G401 (cell line): Measurements from ENCODE around the gene MAN2C1. TPM values are rescaled to one million over a fixed set of nuclear protein-coding genes. Genes with fewer than 3 reads are reported as not detected.
A peak's percentile ranks its signal among the peaks of the same experiment; 100 is the strongest.
"Not testable (repeated sequence)": the region's sequence is repeated elsewhere in the genome, so short reads cannot be mapped to it uniquely, and the experiment has no call there.

ENCODE experiments used
- DNase-seq: peaks from one replicate; pipeline ENCODE4 v3.0.0-alpha.2; 2015; ENCODE audit warnings: low spot score
- in situ Hi-C: cut with HindIII; loops from 2 replicates; pipeline ENCODE4 v1.10.0; 2016; ENCODE audit warnings: low sequenced_read_pairs, mixed read lengths
- total RNA-seq: library from RNA; depleted of rRNA; stranded (reverse); fragments of >200 nt; shearing (Covaris generic); gene quantifications from 2 replicates; pipeline ENCODE4 v1.2.3, GENCODE V29; 2014; rRNA removed

The MAN2C1 gene
- total RNA-seq, result 59.1 and 69.2 TPM in 2 replicates

DNA sequence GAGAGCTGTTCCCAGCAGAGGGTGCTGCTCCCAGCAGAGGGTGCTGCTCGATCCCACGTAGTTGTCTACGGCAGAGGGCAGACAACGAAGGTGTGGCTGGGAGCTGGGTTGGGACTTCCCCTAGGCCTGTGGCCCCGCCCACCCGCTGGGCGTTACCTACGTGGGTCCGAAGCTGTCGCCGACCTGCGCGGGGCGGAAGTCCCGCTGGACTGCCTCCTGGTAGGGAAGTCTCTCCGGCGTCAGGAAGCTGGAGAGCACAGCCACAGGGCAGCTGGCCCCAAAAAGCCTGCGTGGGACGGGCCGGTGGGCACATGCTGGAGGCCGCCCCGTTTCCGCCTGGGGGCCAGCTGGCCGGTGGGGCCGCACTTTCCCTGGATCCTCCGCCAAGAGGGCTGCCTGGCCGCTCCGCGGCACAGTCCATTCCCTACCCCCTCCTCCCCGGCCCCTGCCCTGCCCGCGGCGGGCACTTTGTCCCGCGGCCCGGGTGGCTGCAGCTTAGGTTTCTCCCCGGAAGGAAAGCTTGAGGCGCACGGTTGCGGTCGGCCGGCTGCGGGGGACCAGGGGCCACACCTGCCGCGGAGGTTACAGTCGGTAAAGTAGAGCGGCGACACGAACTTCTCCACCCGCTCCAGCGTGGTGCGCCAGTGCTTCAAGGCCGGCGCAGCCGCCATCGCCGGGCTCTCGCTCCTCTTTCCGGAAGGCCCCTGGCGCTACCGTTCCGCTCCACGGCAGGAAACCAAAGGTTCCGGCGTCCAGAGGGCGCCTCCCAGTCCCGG is at the start of gene MAN2C1:
Gene MAN2C1 (minus strand): TSS at position 695 of the 776 bp plus-strand sequence. CDS start 24 bp downstream, at position 671.
- in situ Hi-C loops, result no loop called here

DNA sequence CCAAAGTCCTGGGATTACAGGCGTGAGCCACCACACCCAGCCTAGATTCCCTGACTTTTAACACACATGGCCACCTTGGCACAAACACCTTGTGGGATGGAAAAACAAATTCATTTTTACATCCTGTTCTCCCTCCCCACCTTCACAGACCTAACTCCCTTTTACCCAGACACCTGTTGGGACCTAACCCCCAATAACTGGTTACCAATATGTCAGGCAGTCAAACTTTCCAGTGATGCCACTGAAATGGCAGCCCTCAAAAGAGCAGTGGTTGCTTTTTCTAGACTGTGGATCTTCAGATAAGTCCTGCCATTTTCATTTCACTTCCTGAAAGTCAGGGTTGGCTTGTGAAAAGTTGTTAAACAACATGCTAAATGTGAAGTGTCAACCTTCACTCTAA is 48.2 kb upstream of the MAN2C1 start:
- in situ Hi-C loops, result no loop called here
- no peak for DNase-seq

More for the DNA sequence above, at the start of gene MAN2C1:
- peak; percentile 95 for DNase-seq

DNA sequence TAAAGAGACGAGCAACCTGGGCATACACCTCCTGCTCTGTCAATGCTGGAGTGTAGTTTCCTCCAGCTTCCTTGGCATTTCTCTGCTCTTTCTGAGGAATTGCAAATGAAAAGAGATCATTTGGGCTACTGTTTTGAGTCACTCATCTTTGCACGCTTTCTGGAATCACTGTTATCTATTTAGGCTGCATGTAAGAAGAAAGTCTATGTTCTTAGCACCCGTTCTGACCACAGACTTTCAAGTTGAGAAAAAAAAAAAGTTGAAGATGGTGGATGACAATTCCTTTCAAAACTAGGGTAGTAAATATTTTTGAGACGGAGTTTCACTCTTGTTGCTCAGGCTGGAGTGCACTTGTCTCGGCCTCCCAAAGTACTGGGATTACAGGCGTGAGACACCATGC is 41.8 kb upstream of the MAN2C1 start:
- no peak for DNase-seq
- in situ Hi-C loops, result no loop called here

DNA sequence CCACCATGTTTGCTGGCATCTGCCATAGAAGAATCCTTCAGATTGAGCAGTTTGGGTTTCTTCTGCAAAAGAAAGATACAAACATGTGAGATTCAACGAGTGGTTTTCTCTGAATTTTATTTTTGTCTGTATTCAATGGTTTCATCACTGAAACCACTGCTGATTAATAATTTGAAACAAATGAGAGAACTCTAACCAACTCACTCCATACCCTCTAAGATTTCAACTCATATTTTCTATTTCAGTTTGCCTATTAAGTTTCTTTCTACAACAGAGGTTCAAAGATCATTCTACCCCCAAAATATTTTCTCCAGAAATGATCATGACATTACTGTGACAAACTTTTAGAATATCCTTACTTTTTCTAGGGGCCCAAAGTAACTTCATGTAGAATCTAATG is 38.7 kb upstream of the MAN2C1 start:
- no peak for DNase-seq
- in situ Hi-C loops, result no loop called here

DNA sequence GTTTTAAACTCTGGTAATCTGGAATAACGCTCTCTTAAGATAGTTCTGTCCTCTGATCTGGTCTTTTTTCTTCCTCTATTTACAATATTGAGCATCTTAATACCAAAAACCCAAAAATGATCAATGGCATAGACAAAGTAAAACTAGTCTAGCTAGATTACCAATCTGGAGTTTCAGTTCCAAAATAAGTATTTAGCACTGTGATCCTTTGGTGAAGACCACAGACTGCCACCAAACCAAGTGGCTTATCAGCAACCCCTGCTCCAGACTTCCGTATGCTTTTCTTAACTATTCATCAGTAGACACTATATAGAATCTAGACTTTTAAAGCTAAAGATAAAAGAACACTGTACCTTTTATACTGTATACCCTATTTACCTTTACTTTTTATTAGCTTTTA is 35.5 kb upstream of the MAN2C1 start:
- no peak for DNase-seq
- in situ Hi-C loops, result no loop called here

DNA sequence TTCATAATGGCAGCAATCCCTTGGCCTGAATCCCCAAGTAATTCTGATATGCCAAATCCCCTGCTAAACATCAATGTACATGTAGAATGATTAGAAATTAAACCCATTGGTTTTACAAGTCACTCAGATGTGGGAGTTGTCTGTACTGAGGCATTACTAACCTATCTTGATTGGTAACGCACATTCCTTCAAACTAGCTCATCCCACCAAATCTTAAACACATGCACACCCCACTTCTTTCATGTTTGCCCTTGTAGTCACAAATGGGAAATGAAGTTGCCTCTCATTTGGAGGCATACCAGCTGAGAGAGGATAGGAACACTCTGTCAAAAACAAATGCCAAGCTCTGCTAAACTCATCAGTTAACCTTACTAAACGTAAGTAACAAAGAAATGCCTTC is 29.1 kb upstream of the MAN2C1 start:
- no peak for DNase-seq
- in situ Hi-C loops, result no loop called here

DNA sequence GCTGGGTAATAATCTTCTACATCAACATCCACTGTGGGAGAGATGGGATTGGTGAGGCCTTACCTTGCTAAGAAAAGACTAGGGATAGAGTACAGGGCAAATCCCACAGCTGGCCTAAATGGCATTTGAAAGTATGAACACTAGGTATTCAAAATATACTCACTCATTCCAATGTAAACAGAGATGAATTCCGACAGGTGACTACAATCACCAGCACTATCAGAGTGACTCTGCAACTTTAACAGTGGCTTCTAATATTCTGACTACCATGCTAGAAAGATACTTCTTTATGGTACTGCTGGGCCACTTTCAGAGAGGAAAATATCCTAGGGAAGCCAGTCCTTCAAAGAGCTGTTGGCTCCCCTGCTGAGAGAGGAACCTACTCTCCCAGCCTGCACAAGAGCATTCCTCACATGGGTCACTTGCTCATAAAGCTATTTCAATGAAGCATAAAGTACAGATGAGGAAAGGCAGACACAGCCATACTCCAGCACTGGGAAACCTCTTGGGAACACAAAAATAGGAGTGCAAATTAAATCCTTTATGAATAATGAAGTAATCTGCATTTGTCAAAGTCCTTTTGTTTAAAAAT is 21.5 kb upstream of the MAN2C1 start:
- in situ Hi-C loops, result no loop called here
- DNase-seq, result no peak

DNA sequence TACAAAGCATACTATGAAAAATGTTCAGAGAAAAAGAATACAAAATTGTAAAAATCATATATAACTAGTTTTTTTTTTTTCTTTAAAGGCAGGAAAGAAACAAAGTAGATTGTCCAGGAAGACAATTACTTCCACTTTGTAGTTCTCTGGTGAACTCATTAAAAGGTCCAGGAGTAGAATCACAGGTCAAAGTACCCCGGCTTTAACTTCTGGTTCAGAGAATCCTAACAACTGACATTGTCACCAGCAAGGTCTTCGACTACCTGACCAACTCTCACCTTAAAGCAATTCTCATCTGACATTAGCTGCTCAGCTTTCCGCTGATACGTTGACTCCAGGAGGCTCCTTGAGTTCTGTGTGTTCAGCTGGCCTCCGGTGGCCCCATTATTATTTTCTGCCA is 15.6 kb upstream of the MAN2C1 start:
- DNase-seq, in situ Hi-C loops: not testable (repeated sequence)

DNA sequence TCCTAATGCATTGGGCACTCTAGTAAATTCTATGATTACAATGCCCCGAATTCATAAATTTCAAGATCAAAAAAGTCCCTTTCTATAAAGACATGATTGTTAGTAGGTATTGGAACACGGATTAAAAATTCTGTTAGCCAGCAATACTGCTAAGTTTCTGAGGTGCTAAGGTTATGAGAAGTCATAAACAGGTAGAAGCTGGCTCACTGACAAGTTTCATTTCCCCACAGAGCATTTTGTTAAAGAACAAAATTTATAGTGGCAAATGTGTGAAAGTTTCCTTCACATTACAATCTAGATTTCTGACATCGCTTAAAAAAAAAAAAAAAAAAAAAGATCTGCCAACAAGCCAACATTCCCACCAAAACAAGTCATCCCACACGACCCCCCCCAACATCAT is 12.4 kb upstream of the MAN2C1 start:
- no peak for DNase-seq
- in situ Hi-C loops, result no loop called here

DNA sequence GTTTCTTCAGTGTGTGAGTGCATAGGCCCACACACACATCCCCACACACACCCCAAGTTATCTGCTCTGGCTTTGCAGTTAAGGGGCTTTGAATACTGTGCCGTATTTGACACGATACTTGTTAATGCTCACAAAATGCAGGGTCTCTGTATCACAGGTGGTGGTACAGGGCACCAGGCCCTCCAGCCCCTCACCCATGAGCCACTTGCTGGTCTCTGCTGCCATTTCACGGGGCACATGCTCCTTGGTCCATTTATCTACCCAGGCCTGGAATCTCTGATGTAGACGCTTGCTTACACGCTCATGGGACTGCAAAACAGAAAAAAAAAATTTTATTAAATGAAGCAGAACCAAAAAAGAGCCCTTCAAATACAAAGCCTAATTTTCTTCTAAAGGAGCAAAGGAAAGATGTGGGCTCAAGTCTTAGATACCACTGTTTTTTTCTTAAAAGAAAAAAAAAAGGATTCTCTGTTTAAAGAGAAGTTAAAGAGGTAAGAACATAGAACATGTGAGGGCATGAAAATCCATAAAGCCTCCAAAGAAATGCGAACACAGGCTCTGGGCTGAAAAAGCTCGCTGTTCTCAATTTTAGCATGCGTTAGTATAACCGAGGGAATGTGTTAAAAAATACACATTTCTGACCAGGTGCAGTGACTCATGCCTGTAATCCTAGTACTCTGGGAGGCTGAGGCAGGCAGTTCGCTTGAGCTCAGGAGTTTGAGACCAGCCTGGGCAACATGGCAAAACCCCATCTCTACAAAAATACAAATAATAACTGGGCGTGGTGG is 3.7 kb upstream of the MAN2C1 start:
- no peak for DNase-seq
- in situ Hi-C loops, result no loop called here

DNA sequence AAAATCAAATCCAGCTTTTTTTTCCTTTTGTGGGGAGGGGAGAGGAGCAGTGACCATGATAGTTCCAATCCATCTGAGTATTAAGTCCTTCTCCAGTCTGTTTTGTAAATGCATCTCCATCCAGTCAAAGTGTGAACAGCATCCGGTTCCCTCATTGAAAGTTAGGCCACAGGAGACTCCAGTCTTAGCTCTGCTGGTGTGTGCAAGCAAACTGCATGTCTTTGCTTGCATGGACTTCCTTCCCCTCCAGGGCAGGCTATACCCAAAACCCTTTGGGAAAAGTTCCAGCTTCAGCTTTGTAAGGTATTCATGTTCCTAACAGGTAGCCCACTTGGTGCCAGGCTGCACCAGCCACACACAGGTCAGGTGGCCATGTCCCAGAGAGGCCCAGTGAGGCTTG is 3.1 kb upstream of the MAN2C1 start:
- in situ Hi-C loops, result no loop called here
- DNase-seq, result no peak

DNA sequence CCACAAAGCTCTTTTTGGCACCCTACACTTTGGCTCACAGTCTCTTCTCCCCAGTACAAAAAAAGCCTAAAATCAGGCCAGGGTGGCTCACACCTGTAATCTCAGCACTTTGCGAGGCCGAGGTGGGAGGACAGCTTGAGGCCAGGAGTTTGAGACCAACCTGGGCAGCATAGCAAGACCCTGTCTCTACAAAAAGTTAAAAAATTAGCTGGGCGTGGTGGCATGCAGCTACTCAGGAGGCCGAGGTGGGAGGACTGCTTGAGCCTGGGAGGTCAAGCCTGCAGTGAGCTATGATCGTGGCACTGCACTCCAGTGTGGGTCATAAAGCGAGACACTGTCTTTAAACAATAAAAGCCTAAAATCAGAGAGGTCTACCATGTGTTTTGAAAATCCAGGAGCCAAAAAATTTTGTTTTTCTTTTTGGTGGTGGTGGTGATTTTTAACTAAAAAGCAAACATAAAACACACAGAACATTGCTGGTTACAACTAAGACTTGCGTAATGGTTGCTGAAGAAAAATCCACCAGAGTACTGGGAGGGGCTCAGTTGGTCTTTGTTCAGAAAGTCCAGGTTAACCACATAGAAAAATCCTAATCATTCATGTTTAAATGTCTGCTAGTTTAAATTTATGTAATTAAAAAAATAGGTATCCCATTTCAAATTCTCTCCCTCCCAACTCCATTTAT is 1.6 kb upstream of the MAN2C1 start:
- no peak for DNase-seq
- in situ Hi-C loops, result no loop called here

DNA sequence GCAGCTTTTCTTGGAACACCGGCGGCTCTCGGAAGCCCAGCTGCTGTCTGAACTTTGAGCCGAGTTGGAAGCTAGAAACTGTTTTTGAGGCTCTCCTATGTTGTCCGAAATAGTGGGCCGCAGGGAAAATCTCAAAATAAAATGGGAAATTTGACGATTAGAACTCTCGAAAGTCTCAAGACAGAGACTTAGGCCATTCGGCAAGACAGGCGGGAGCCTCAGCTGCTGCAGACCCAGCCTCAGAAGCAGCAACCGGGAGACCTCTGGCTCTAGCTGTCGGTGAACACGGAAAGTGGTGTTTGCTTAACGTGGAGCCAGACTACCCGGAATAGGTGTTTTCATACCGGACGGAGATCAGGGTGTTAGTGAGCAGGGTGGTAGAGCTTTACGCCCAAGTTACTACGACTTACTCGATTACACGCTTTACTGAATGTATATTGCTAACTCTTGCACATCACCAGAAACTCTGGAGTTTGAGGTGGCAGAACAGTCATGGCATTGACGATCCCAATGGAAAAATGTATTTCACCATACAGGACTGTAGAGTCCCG is 357 bp upstream of the MAN2C1 start:
- in situ Hi-C loops, result no loop called here
- DNase-seq, result no peak

DNA sequence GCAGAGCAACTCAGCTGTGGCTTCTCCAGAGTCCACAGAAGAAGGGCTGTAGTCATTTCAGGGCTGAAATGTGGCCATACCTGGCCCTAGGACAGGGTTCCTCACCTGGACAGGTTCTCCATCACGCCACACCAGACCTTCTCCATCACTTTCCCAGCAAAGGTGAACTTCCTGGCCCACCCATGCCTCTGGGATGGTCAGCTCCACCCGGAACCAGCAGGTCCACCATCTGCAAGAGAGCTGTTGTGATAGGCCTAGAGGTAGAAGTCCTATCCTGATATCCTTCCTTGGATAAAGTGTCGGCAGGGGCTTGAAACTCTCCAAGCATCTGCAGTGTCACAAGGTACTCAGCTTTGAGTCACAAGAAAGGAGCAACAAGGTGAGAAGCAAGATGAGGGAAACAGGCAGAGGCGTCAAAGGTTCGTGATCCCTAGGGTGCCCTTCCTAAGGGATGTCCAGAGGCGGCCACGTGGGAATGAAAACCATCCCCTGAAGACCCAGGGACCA is 948 bp downstream of the MAN2C1 start:
- in situ Hi-C loops, result no loop called here
- no peak for DNase-seq

DNA sequence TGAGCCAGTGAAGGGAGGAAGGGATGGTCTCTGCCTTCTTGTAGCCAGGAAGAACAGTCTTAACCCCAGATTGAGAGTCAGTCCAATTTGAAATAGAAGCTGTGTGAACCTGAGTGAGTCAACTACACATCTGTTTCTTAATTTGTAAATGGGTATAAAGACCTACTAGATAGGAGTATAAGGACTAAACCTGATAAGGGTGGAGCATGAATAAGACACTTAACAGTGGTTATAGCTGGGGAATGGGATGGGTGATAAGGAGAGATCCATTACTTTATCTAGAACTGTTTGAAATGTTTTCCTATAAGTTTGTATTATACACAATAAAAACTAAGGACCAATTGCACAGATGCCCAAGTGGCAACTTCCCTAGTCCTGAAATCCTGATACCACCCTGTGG is 1.4 kb downstream of the MAN2C1 start:
- DNase-seq, result no peak
- in situ Hi-C loops, result no loop called here

DNA sequence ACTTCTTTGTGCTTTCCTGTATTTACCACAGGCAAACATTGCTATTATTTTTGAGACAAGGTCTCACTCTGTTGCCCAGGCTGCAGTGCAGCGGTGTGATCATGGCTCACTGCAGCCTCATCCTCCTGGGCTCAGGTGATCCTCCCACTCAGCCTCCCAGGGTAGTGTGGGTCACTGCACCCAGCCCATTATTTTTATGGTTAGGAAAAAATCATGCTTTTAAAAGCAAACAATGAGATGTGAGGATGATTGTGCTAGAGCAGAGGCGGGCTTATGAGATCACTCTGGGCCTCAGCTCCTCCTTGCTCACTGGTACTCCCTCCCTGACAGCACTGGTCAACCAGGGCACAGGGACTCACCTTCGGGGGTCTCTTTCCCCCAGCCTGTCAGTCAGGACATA is 2.2 kb downstream of the MAN2C1 start:
- in situ Hi-C loops, result no loop called here
- no peak for DNase-seq

DNA sequence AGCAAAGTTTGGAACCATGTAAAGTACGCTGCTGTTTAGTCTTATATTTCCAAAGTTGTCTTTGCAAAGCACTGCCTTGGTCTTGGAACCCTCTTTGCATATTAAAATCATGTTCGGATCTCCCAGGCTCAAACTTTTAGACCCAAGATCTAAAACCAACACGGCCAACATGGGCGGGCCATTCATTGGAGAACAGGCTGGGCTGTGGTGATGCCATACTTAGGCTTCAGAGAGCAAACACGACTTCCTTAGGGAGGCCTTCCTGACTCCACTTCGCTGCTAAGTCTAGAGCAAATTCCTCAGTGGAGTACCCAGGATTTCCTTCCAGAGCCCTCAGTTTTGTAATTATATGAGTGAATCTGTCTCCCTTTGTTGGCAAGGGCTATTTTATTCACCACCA is 3.5 kb downstream of the MAN2C1 start:
- in situ Hi-C loops, result no loop called here
- DNase-seq, result no peak

DNA sequence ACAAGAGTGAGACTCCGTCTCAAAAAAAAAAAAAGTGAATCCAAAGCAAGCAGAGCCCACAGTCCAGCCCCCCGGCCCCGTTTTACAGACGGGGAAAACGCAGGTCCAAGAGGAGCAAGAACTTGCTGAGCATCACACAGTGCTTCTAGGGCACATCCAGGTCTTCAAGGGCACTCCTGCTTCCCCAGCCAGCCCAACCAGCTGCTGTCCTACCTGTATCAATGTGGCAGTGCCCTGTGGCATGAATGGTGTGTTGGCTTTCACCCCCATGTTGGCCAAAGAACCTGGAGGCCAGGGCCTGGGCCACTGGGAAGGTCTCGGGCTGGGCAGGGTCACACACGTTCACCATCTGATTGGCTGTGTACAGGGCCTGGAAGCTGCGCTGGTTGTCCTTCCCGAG is 4.6 kb downstream of the MAN2C1 start:
- DNase-seq, result no peak
- in situ Hi-C loops, result no loop called here

DNA sequence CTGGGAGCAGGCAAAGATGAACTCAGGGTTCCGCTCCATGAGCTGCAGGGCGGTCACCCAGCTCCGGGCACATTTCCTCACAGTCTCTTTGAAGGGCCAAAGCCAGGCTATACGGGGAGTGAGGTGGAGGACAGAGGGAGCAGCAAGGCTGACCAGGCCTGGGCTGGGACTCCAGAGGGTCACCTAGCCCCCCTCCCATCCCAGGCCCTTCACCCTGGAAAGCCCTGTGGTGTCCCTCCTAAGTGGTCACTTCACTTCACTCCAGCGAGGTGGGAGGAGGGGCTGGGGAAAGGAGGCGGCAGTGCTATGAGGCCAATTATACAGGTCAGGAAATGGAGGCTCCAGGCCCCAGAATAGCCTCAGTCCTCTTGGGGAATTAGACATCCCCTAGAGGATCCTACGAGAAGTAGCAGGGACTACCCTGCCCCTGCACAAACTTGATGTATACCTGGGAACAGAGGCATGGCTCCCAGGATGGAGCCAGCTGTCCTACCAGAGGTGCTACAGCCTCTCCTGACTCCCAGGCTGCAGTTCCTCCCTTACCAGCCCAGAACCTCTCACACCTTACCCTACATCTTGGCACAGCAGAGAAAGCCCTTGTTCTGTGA is 5.7 kb downstream of the MAN2C1 start:
- no peak for DNase-seq
- in situ Hi-C loops, result no loop called here
